Breast epithelium (tissue), 3 donors: ENCODE data around the gene PRKACA.

Experiments used
- POLR2A ChIP-seq: fragments of 450-650 bp; IDR thresholded peaks from one replicate; pipeline ENCODE4 v1.6.1; 2016; ENCODE audit warnings: antibody characterized with exemption, mild to moderate bottlenecking, moderate library complexity
- TF ChIP-seq, protein P1 (sequence below), 3 donors: fragments of 450-650 bp; IDR thresholded peaks; one replicate each; pipeline ENCODE4 v1.5.1; 2016 to 2017; ENCODE audit warnings: antibody characterized with exemption in 3 of 3, mild to moderate bottlenecking in 3 of 3, moderate library complexity in 3 of 3

GRCh38 chr19:14118165-14119051 is 846 bp upstream of the PRKACA start:
- TF ChIP-seq, protein P1, sequence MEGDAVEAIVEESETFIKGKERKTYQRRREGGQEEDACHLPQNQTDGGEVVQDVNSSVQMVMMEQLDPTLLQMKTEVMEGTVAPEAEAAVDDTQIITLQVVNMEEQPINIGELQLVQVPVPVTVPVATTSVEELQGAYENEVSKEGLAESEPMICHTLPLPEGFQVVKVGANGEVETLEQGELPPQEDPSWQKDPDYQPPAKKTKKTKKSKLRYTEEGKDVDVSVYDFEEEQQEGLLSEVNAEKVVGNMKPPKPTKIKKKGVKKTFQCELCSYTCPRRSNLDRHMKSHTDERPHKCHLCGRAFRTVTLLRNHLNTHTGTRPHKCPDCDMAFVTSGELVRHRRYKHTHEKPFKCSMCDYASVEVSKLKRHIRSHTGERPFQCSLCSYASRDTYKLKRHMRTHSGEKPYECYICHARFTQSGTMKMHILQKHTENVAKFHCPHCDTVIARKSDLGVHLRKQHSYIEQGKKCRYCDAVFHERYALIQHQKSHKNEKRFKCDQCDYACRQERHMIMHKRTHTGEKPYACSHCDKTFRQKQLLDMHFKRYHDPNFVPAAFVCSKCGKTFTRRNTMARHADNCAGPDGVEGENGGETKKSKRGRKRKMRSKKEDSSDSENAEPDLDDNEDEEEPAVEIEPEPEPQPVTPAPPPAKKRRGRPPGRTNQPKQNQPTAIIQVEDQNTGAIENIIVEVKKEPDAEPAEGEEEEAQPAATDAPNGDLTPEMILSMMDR (IDR thresholded peaks at IDR 0.05) = peak in 1 of 3 donors; percentile 22
- TF ChIP-seq POLR2A = peak; percentile 68
